ENCODE data around the gene GLS.

The GLS gene

GRCh38 chr2:190997526-190998113 is 117.0 kb downstream of the GLS start:
- DNase-seq: no peak

- no peak for DNase-seq
Observed at GRCh38 chr2:190999058-190999457, 118.4 kb downstream of the GLS start.

DNA sequence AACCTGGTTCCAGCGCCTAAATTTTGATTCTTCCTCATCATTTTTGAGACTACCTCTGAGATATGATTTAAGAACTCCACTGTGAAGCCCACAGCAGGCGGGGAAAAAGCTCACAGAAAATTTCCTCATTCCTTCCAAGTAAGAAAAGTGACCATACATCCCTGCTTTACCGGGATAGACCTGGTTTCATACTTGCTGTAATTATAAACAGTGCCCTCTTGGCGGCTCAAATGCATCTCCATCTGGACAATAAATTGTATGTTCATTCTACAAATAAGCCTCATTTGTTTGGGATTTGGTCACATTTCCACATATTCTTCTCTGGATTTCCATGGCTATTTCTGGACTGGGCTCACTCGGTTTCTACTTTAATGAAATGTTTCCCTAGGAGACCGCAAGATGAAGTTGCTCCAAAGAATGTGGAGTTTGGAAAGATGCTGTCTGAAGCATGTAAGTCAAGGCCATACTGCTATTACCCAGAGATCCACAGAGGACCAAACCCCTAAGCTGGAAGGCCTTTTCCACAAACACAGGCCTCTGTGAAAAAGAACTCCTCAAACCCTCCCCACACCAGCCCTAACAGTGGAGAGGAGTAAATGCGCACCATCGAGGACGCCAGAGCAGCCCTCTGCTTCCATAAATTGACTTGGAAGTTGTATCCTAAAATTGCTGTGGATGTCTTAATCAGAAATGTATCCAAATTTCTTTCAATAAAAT is 119.5 kb downstream of the GLS start:
- no peak for DNase-seq

DNA sequence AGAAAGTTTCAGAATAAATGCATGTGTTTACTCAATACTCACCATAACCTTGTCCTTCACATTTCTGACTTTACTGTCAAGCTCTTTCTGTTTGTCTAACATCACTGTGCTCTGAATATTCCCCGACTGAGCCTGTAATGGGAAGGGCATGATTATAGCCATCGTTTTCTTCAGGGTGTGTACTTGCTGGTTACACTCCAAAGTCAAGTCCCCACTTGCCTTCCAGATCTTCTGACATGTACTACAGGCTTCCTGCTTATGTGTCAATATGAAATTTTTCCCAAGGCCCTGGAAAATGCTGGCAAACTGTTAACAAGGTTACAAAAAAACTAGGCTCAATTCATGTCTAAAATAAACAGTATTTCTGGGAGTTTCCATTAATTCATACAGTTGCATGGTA is 120.4 kb downstream of the GLS start:
- no peak for DNase-seq

GRCh38 chr2:191001624-191002023 is 121.0 kb downstream of the GLS start:
- no peak for DNase-seq

DNA sequence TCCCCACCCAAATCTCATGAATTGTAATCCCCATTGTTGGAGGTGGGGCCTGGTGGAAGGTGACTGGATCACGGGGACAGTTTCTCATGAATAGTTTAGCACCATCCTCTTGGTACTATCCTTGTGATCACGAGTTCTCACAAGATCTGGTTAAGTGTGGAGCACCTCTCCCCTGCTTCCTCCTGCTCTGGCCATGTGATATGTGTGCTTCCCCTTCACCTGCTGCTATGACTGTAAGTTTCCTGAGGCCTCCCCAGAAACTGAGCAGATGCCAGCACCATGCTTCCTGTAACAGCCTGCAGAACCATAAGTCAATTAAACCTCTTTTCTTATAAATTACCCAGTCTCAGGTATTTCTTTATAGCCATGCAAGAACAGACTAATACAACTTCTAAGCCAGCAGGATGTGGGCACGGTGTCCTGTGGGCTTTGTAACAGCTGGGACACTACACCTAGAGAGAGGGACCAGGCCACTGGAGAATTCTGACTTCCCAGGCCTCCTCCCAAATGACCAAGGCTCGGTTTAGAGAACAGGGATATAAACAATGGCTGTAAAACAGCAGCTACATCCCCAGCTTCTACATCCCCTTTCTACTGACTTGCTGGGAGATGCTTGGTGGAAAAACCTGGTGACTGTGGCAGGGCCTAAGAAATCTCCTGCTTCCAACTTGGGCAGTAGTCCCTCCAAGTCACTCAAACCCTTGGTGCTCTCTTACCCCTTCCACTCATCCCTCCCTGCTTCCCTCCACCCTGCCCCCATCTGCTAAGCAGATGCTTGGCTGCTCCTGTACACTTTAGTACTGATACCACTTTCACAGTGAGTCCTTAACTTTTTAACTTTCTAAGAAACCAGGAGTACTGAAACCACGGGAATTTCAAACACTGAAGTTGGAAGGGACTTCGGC is 123.0 kb downstream of the GLS start:
- DNase-seq: no peak

DNA sequence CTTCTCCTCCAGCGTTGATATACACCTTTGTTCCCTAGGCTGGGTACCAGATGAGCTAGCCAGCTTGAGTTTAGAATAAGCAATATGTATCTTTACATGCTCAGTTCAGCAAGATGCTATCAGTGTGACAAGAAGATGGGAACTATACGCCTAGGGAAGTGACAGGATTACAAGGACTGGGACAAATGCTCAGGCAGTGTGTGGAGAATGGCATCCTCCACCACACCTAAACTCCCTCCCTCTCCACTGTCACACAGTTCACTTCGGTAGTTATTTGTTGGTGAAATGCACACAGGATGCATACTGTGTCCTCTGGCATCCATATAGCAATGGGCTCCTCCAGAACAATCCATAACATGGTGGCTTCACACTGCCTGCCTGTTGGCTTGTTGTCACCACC is 125.7 kb downstream of the GLS start:
- DNase-seq: no peak

DNA sequence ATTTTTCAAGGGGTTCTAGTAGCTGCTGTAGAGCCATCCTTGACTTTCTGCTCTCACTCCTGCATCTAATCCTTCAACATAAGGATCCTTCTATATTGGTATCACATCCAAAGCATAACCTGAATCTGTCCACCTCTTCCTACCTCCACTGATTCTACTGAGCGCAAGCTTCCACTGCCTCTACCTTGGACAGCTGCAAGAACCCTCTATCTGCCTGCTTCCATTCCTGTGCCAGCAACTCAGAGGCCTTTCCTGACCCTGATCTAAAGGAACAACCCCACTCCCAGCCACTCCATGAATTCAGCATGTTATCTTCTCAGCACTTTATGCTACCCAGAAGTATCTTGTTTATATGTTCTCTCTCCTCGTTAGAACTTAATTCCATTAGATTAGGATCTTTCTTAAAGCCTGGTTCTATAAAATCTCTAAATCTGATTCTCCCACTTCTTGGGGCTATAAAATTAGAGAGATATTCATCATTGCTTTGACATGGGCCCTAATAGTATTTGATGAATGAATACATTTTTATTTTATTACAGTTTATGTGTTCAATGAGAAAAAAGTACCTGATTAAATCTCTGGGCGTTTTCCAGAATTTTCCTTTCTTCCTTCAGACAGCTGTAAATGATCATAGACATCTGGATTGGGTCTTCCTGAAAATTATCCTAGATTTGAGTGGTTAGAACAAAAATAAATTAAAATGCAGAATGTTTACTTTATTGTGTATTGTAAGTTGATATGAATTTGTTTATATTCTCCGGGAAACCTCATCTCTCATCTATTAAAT is 126.6 kb downstream of the GLS start:
- DNase-seq: no peak

DNA sequence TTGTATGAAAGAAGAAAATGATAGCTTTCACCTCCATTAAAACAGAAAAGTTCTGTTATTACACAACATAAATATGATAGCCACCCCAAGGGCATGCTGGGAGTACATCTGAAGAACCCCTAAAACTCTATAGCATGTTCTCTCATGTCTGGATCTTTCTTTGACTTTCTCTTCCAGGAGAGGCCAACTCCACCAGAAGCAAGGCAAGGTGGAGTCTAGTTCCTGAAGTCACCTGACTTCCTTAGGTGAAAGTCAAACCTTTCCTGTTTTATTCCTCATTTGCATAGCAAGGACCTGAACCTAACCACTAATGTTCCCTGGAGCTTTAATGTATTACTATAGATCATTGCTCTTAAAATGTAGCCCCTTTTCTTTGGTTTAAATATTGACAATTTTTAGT is 127.7 kb downstream of the GLS start:
- no peak for DNase-seq

DNA sequence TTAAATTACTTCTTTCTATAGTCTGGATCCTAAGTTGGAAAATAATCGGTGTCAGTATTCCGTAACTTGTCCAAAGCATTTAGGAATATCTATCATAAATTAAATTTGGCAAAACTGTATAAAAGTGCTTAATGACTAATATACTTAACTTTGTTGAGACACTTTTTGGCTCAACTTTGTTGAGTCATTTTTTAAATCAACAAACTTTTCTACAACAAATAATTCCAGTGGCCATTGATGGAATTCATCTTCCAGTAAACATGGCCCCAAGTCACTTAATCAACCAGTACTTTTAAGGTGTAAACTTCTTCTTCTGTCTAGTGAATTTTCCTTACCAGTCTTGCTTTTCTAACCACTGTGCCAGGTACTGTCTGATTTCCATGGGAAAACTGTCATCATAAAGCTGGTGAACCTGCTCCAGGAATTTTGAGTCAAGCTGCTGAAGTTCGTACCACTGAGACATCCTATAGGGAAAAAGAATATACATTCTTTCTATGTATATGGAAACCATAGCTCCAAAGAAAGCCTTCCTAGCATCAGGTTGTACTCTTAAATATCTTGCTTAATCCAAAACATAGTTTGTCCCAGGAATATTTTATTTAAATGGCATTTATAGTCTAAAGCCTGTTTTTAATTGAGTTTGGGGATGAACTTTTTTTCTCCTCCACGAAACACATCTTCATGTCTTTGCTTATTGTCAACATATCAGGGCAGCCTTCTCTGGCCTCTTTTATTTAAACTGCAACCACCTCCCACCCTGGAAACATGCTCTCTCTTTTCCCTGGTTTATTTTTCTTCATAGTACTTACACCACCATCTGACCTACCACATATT is 129.1 kb downstream of the GLS start:
- DNase-seq: no peak

DNA sequence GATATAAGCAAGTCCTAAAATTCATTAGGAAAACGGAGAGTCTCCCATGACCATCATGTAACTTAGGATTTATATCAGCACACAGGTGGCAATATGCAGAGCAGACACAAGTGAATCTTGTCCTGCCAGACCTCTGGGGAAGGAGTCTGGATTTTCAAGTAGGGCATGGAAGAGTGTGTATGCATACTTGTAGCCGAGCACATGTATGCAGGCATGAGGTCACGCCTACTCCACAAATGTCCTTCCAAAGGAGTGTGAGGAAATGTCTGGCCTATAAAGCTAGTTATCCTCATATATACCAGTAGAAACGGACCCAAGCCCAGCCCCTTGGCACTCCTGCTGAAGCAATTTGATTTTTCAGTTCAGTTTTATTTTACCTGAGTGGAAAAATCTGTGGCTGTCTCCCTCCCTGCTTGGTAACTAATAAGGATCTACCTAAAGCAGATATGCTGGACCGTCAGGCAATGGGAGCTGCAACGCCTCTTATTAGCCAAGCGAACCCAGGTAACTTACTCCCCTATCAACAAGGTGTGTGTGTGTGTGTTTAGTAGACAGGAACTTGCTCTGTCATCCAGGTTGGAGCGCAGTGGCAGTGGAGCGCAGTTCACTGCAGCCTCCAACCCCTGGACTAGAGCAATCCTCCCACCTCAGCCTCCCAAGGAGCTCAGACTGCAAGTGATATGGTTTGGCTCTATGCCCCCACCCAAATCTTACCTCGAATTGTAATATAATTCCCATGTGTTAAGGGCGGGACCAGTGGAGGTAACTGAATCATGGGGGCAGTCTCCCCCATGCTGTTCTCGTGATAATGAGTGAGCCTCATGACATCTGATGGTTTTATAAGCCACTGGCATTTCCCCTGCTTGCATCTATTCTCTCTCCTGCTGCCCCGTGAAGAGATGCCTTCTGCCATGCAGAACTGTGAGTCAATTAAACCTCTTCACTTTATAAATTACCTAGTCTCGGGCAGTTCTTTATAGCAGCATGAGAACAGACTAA is 130.6 kb downstream of the GLS start:
- DNase-seq: no peak

DNA sequence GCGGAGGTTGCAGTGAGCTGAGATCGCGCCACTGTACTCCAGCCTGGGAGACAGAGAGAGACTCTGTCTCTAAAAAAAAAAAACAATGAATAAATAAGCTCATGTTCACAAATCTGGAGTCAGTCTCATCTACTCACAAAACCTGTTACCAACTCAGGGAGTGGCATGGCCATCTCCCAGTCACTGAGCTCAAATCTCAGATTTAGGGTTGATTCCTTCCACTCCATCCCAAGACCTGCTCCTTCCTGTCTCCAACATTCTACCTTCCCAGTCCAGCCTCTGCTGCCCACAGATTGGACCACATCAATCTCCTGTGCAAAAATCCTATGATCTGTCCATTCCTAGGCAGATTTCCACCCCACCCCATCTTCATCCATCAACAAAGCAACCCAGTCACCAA is 131.7 kb downstream of the GLS start:
- no peak for DNase-seq

- DNase-seq: no peak
Observed at GRCh38 chr2:191012845-191013681, 132.4 kb downstream of the GLS start.

DNA sequence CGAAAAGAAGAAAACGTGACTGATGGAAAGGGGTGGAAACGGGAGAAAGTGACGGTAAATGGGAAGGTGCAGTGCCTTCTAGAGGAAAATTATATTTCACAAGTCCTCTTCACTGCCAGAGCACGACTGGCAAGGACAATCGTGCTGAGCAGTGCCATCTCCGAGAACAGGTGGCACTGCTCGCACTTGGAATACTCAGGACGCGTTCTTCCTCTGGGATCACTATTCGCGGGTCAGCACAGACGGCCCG is 133.0 kb downstream of the GLS start:
- no peak for DNase-seq

GRCh38 chr2:191013932-191014652 is 133.5 kb downstream of the GLS start, which contains the start of gene STAT1:
STAT1 (minus strand) TSS chr2:191014171; CDS start chr2:191010003, 4,168 bp downstream.
- DNase-seq: peak; percentile 73

DNA sequence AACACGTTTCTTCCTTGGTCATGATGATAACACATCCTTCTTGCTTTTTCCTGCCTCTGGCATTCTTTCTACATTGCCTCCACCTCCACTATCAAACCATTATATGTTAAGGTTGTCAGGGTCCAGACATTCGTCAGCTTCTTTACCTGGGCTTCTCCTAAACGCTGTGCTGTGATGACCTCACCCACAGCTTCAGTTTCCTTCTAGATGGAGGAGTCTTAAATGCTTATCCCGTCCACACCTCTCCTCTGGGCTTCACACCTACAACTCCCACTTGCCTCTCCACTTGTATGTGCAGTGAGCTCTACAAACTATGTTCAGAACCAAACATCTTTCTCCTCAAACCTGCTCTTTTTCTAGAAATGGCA is 134.0 kb downstream of the GLS start:
- no peak for DNase-seq

Measured in NCI-H2081 treated with DMSO at 0.1 percent for 48 hours (cell line).